HEK293 (cell line): ENCODE measurements around the gene ATAD1.
A peak's percentile ranks its signal among the peaks of the same experiment; 100 is the strongest.

Experiments
- FEZF1 ChIP-seq: fragments of 450-650 bp; formaldehyde crosslinking; IDR thresholded peaks from 2 replicates; pipeline ENCODE4 v1.5.1; 2016; ENCODE audit warnings: missing biosample characterization, missing genetic modification characterization
- GLI2 ChIP-seq: fragments of 450-650 bp; formaldehyde crosslinking; IDR thresholded peaks from 2 replicates; pipeline ENCODE4; 2017; ENCODE audit warnings: missing biosample characterization, missing genetic modification characterization, low read depth, borderline replicate concordance
- KLF10 ChIP-seq: fragments of 450-650 bp; IDR thresholded peaks from 2 replicates; pipeline ENCODE4 v1.5.1; 2018; ENCODE audit warnings: missing biosample characterization, mild to moderate bottlenecking, missing genetic modification characterization
- PBX3 ChIP-seq: sonication (generic); formaldehyde crosslinking; IDR thresholded peaks from 2 replicates; pipeline ENCODE4 v1.8.1; 2022; ENCODE audit warnings: mild to moderate bottlenecking, moderate library complexity, missing genetic modification reagents
- PRDM6 ChIP-seq: fragments of 450-650 bp; formaldehyde crosslinking; IDR thresholded peaks from 2 replicates; pipeline ENCODE4 v1.5.1; 2017; ENCODE audit warnings: missing biosample characterization, missing genetic modification characterization
- RBAK ChIP-seq: fragments of 450-650 bp; formaldehyde crosslinking; IDR thresholded peaks from 2 replicates; pipeline ENCODE4 v1.5.1; 2016; ENCODE audit warnings: missing biosample characterization, missing genetic modification characterization
- REPIN1 ChIP-seq: fragments of 450-650 bp; formaldehyde crosslinking; IDR thresholded peaks from 2 replicates; pipeline ENCODE4 v1.5.1; 2017; ENCODE audit warnings: missing biosample characterization, missing genetic modification characterization, low read depth
- SETDB1 ChIP-seq: IDR thresholded peaks from one replicate; pipeline ENCODE4 v1.6.1; 2017; ENCODE audit warnings: mild to moderate bottlenecking, low read length, moderate library complexity, mixed read lengths; ENCODE audit not compliant: insufficient read length
- SP7 ChIP-seq: fragments of 450-650 bp; formaldehyde crosslinking; IDR thresholded peaks from 2 replicates; pipeline ENCODE4 v1.5.1; 2016; ENCODE audit warnings: missing biosample characterization, missing genetic modification characterization
- YY1 ChIP-seq: fragments of 450-650 bp; formaldehyde crosslinking; IDR thresholded peaks from 2 replicates; pipeline ENCODE4 v1.5.1; 2018; ENCODE audit warnings: missing biosample characterization, missing genetic modification characterization
- ZBTB49 ChIP-seq: fragments of 450-650 bp; formaldehyde crosslinking; IDR thresholded peaks from 2 replicates; pipeline ENCODE4 v1.5.1; 2016; ENCODE audit warnings: missing biosample characterization, missing genetic modification characterization, low read depth
- ZBTB8A ChIP-seq: fragments of 450-650 bp; formaldehyde crosslinking; IDR thresholded peaks from 2 replicates; pipeline ENCODE4 v1.5.1; 2016; ENCODE audit warnings: missing biosample characterization, missing genetic modification characterization
- ZFHX2 ChIP-seq: fragments of 450-650 bp; formaldehyde crosslinking; conservative IDR thresholded peaks from 2 replicates; pipeline ENCODE4 v1.5.1; 2016; ENCODE audit warnings: missing biosample characterization, missing genetic modification characterization
- ZFP3 ChIP-seq: fragments of 450-650 bp; formaldehyde crosslinking; IDR thresholded peaks from 2 replicates; pipeline ENCODE4 v1.5.1; 2016; ENCODE audit warnings: low read depth, missing biosample characterization, missing genetic modification characterization
- ZFP37 ChIP-seq: fragments of 450-650 bp; formaldehyde crosslinking; IDR thresholded peaks from 2 replicates; pipeline ENCODE4 v1.5.1; 2016; ENCODE audit warnings: missing biosample characterization, missing genetic modification characterization
- ZNF112 ChIP-seq: fragments of 450-650 bp; formaldehyde crosslinking; IDR thresholded peaks from 2 replicates; pipeline ENCODE4 v1.5.0; 2017; ENCODE audit warnings: missing biosample characterization, missing genetic modification characterization
- ZNF211 ChIP-seq: fragments of 450-650 bp; formaldehyde crosslinking; IDR thresholded peaks from 2 replicates; pipeline ENCODE4 v1.5.1; 2016; ENCODE audit warnings: low read depth, missing biosample characterization, missing genetic modification characterization
- ZNF274 ChIP-seq, 2 experiments: fragments of 200-500 bp in 1 of 2; fragments of 450-650 bp in 1 of 2; sonication (Bioruptor generic) in 1 of 2; formaldehyde crosslinking in 1 of 2; IDR thresholded peaks; 2 replicates each; pipeline versions ENCODE4 v1.5.1 to v1.6.1; 2014 to 2016; ENCODE audit warnings: borderline replicate concordance in 1 of 2, inconsistent platforms in 1 of 2, low read length in 1 of 2, missing biosample characterization in 1 of 2, missing genetic modification characterization in 1 of 2
- ZNF354C ChIP-seq: fragments of 450-650 bp; formaldehyde crosslinking; IDR thresholded peaks from 2 replicates; pipeline ENCODE4 v1.5.1; 2016; ENCODE audit warnings: missing biosample characterization, missing genetic modification characterization, low read depth, borderline replicate concordance
- ZNF366 ChIP-seq: fragments of 450-650 bp; formaldehyde crosslinking; conservative IDR thresholded peaks from 2 replicates; pipeline ENCODE4 v1.5.1; 2016; ENCODE audit warnings: missing biosample characterization, missing genetic modification characterization
- ZNF394 ChIP-seq: fragments of 450-650 bp; formaldehyde crosslinking; IDR thresholded peaks from 2 replicates; pipeline ENCODE4 v1.5.1; 2016; ENCODE audit warnings: missing biosample characterization, missing genetic modification characterization, mild to moderate bottlenecking, moderate library complexity, borderline replicate concordance
- ZNF449 ChIP-seq: fragments of 450-650 bp; formaldehyde crosslinking; IDR thresholded peaks from 2 replicates; pipeline ENCODE4 v1.5.1; 2017; ENCODE audit warnings: missing biosample characterization, mild to moderate bottlenecking, missing genetic modification characterization, moderate library complexity
- ZNF560 ChIP-seq: fragments of 450-650 bp; formaldehyde crosslinking; IDR thresholded peaks from 2 replicates; pipeline ENCODE4 v1.5.1; 2017; ENCODE audit warnings: missing biosample characterization, missing genetic modification characterization, borderline replicate concordance
- ZNF585B ChIP-seq: fragments of 450-650 bp; formaldehyde crosslinking; IDR thresholded peaks from 2 replicates; pipeline ENCODE4 v1.5.1; 2016; ENCODE audit warnings: missing biosample characterization, missing genetic modification characterization
- ZNF624 ChIP-seq: fragments of 450-650 bp; formaldehyde crosslinking; IDR thresholded peaks from 2 replicates; pipeline ENCODE4 v1.5.1; 2017; ENCODE audit warnings: missing biosample characterization, missing genetic modification characterization
- ZNF701 ChIP-seq: fragments of 450-650 bp; formaldehyde crosslinking; IDR thresholded peaks from 2 replicates; pipeline ENCODE4 v1.5.1; 2016; ENCODE audit warnings: missing biosample characterization, missing genetic modification characterization
- ZNF76 ChIP-seq: fragments of 450-650 bp; formaldehyde crosslinking; IDR thresholded peaks from 2 replicates; pipeline ENCODE4; 2016; ENCODE audit warnings: low read depth, missing biosample characterization, missing genetic modification characterization, borderline replicate concordance
- ZNF837 ChIP-seq: fragments of 450-650 bp; formaldehyde crosslinking; IDR thresholded peaks from 2 replicates; pipeline ENCODE4 v1.5.1; 2016; ENCODE audit warnings: missing biosample characterization, missing genetic modification characterization
- TF ChIP-seq, protein P1 (sequence below): fragments of 450-650 bp; formaldehyde crosslinking; IDR thresholded peaks from 2 replicates; pipeline ENCODE4 v1.5.1; 2016; ENCODE audit warnings: missing biosample characterization, missing genetic modification characterization

The ATAD1 gene

GRCh38 chr10:87817609-87818504 is at the start of gene ATAD1 (continued):
- TF ChIP-seq GLI2 (tag by site-specific recombination) (no peak), ZBTB8A (tag by site-specific recombination) (peak; percentile 92), RBAK (tag by site-specific recombination) (no peak), ZNF449 (tag by site-specific recombination) (no peak), ZNF76 (tag by site-specific recombination) (peak; percentile 87), ZNF211 (tag by site-specific recombination) (no peak), SP7 (peak; percentile 63), ZNF354C (tag by site-specific recombination) (no peak), ZFP3 (tag by site-specific recombination) (no peak), ZNF701 (tag by site-specific recombination) (no peak), ZNF624 (tag by site-specific recombination) (no peak), FEZF1 (0 out of 2 replicates have a peak, but pooled peaks have one; percentile 13), SETDB1 (no peak), KLF10 (peak; percentile 42; the same call in 1 of the 2 replicates), ZFP37 (no peak; the same call in 1 of the 2 replicates), ZNF366 (tag by site-specific recombination) (no peak), ZNF394 (peak; percentile 94), YY1 (tag by site-specific recombination) (peak; percentile 56; the same call in 1 of the 2 replicates), ZBTB49 (tag by site-specific recombination) (no peak), PBX3 (CRISPR knock-in tag) (peak; percentile 10; the same call in 1 of the 2 replicates), ZNF560 (no peak), PRDM6 (tag by site-specific recombination) (no peak), REPIN1 (tag by site-specific recombination) (no peak), ZNF837 (tag by site-specific recombination) (no peak), ZFHX2 (tag by site-specific recombination) (peak; percentile 33), ZNF585B (tag by site-specific recombination) (no peak), ZNF112 (tag by site-specific recombination) (no peak), ZNF274 (IDR thresholded peaks at IDR 0.05; ENCODE audit: low read length) (no peak), ZNF274 (tag by site-specific recombination; IDR thresholded peaks at IDR 0.05; ENCODE audit: borderline replicate concordance) (no peak)
- TF ChIP-seq, protein P1, sequence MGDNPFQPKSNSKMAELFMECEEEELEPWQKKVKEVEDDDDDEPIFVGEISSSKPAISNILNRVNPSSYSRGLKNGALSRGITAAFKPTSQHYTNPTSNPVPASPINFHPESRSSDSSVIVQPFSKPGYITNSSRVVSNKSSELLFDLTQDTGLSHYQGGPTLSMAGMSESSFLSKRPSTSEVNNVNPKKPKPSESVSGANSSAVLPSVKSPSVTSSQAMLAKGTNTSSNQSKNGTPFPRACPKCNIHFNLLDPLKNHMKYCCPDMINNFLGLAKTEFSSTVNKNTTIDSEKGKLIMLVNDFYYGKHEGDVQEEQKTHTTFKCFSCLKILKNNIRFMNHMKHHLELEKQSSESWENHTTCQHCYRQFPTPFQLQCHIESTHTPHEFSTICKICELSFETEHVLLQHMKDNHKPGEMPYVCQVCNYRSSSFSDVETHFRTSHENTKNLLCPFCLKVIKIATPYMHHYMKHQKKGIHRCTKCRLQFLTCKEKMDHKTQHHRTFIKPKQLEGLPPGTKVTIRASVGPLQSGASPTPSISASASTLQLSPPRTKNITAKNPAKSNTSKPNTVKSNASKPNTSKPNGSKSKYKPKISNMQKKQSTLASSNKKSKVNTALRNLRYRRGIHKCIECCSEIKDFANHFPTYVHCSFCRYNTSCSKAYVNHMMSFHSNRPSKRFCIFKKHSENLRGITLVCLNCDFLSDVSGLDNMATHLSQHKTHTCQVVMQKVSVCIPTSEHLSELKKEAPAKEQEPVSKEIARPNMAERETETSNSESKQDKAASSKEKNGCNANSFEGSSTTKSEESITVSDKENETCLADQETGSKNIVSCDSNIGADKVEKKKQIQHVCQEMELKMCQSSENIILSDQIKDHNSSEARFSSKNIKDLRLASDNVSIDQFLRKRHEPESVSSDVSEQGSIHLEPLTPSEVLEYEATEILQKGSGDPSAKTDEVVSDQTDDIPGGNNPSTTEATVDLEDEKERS, result no peak
